ENCODE measurements around the gene CBLC.

The CBLC gene

GRCh38 chr19:44746946-44747738 is 30.5 kb upstream of the CBLC start:
- peak; percentile 21 to 55 for DNase-seq

GRCh38 chr19:44747739-44748425 is 29.8 kb upstream of the CBLC start:
- DNase-seq, result peak in 1 of 2 donors; percentile 17

GRCh38 chr19:44748426-44749254 is 29.1 kb upstream of the CBLC start, which contains the start of gene BCL3:
Gene BCL3 (plus strand): TSS chr19:44748708. CDS start chr19:44748791, 83 bp downstream.
- DNase-seq, result peak in 1 of 2 donors; percentile 33

- no peak for DNase-seq
Measured at GRCh38 chr19:44749292-44749691, 28.4 kb upstream of the CBLC start.

- DNase-seq, result no peak
Measured at GRCh38 chr19:44749994-44750393, 27.7 kb upstream of the CBLC start.

- DNase-seq, result no peak
Measured at GRCh38 chr19:44752123-44752815, 25.4 kb upstream of the CBLC start.

GRCh38 chr19:44752816-44753625 is 24.7 kb upstream of the CBLC start:
- DNase-seq, result peak in 1 of 2 donors; percentile 38

- DNase-seq, result no peak
Measured at GRCh38 chr19:44753626-44753931, 24.1 kb upstream of the CBLC start.

GRCh38 chr19:44753932-44754749 is 23.5 kb upstream of the CBLC start:
- no peak for DNase-seq

GRCh38 chr19:44754750-44755080 is 23.0 kb upstream of the CBLC start:
- DNase-seq, result no peak

GRCh38 chr19:44755219-44755618 is 22.5 kb upstream of the CBLC start:
- no peak for DNase-seq

- DNase-seq, result no peak
Measured at GRCh38 chr19:44756089-44756562, 21.6 kb upstream of the CBLC start.

- no peak for DNase-seq
Measured at GRCh38 chr19:44757057-44757734, 20.5 kb upstream of the CBLC start.

GRCh38 chr19:44757735-44758505 is 19.8 kb upstream of the CBLC start:
- peak in 1 of 2 donors; percentile 12 for DNase-seq

- DNase-seq, result no peak
Measured at GRCh38 chr19:44758596-44758995, 19.1 kb upstream of the CBLC start.

- DNase-seq, result no peak
Measured at GRCh38 chr19:44759083-44759804, 18.4 kb upstream of the CBLC start.

- no peak for DNase-seq
Measured at GRCh38 chr19:44762038-44762437, 15.7 kb upstream of the CBLC start.

- DNase-seq, result no peak
Measured at GRCh38 chr19:44765033-44765948, 12.4 kb upstream of the CBLC start.

All from hippocampal formation (tissue), 2 donors.